Naive thymus-derived CD8-positive, alpha-beta T cell (primary cell): ENCODE results near the gene SBF1. TPM values are rescaled to one million over a fixed set of nuclear protein-coding genes. Genes with fewer than 3 reads are reported as not detected.
"Not testable (repeated sequence)": the region's sequence is repeated elsewhere in the genome, so short reads cannot be mapped to it uniquely, and the experiment has no call there.

ENCODE experiments used
- ATAC-seq, 2 donors: fragments of 150-1000 bp; cut with Tn5 transposase in 1 of 2; sonication (Bioruptor Pico), chemical (Tn5 transposase) in 1 of 2; 1 replicate in 1 of 2; 2 replicates in 1 of 2; pipeline ENCODE4 v1.10.0; 2021; ENCODE audit warnings: mild to moderate bottlenecking in 2 of 2, moderate library complexity in 2 of 2
- POLR2A ChIA-PET: fragments of 350-600 bp; sonication (Branson Sonifier 250); formaldehyde crosslinking; loops from one replicate; lab custom pipeline; 2021; ENCODE audit warnings: antibody characterized with exemption; lab: Charles Lee
- DNase-seq, 10 donors: peaks; one replicate each; pipeline versions ENCODE4 v3.0.0 to v3.0.0-alpha.2; 2020 to 2022
- H3K27ac Mint-ChIP-seq, 10 donors: one replicate each; pipeline ENCODE4 v1.8.0; 2020 to 2022; ENCODE audit warnings: mild to moderate bottlenecking in 10 of 10, mixed read lengths in 10 of 10, moderate library complexity in 4 of 10, inconsistent platforms in 1 of 10
- H3K27me3 Mint-ChIP-seq, 5 donors: one replicate each; pipeline ENCODE4 v1.8.0; 2021 to 2022; ENCODE audit warnings: mixed read lengths in 5 of 5
- H3K36me3 Mint-ChIP-seq, 3 donors: one replicate each; pipeline ENCODE4 v1.8.0; 2020 to 2022; ENCODE audit warnings: mixed read lengths in 3 of 3, mild to moderate bottlenecking in 2 of 3, inconsistent platforms in 1 of 3
- H3K4me1 Mint-ChIP-seq, 4 donors: one replicate each; pipeline ENCODE4 v1.8.0; 2021 to 2022; ENCODE audit warnings: mixed read lengths in 4 of 4
- H3K4me3 Mint-ChIP-seq, 10 donors: one replicate each; pipeline ENCODE4 v1.8.0; 2020 to 2022; ENCODE audit warnings: mild to moderate bottlenecking in 10 of 10, mixed read lengths in 10 of 10, moderate library complexity in 6 of 10, inconsistent platforms in 1 of 10
- H3K9me3 Mint-ChIP-seq, 9 donors: one replicate each; pipeline ENCODE4 v1.8.0; 2020 to 2022; ENCODE audit warnings: mixed read lengths in 9 of 9, mild to moderate bottlenecking in 3 of 9, inconsistent platforms in 1 of 9, moderate library complexity in 1 of 9
- polyA plus RNA-seq, 3 donors: library from polyadenylated mRNA; unstranded; fragments of 300-500 nt; fragmentation: Illumina TruSeq; gene quantifications; one replicate each; pipeline ENCODE4 v1.2.3, GENCODE V29; 2021
- total RNA-seq, 8 experiments: library from RNA in 2 of 8; stranded (reverse) in 2 of 8; gene quantifications; one replicate each; pipeline ENCODE4 v1.2.3 and lab custom pipeline; 2021 to 2026

Gene SBF1
- total and polyA plus RNA-seq, 5 experiments from 2014 or later = 17.1 to 222 (median 37.4) TPM

GRCh38 chr22:50397371-50398060 lies 77.3 kb downstream of the SBF1 start:
- POLR2A ChIA-PET = interaction anchor here (0.7 kb wide), 1 partner anchor 73 kb away, joined by 3 read pairs; no protein-coding TSS in a partner anchor
- not testable (repeated sequence) for H3K4me3 Mint-ChIP-seq, H3K27me3 Mint-ChIP-seq, H3K9me3 Mint-ChIP-seq, DNase-seq, ATAC-seq
- Mint-ChIP-seq H3K36me3 (peaks cover 0 to 59% (median 6%) of the 10 kb centered on the region in 3 donors), H3K27ac (peak overlapping the region in 9 of 10 donors; percentile 15 to 86 (median 63)), H3K4me1 (peaks cover 23 to 49% (median 36%) of the 10 kb centered on the region in 4 donors)

GRCh38 chr22:50396751-50397370 lies 78.0 kb downstream of the SBF1 start:
- Mint-ChIP-seq H3K4me3 (no peak overlapping the region), H3K36me3 (peaks cover 0 to 59% (median 6%) of the 10 kb centered on the region in 3 donors), H3K27ac (peak overlapping the region in 9 of 10 donors; percentile 15 to 86 (median 63)), H3K9me3 (no peaks in the 10 kb centered on the region), H3K27me3 (no peaks in the 10 kb centered on the region), H3K4me1 (peaks cover 25 to 45% (median 32%) of the 10 kb centered on the region in 4 donors)
- POLR2A ChIA-PET = interaction anchor here (0.6 to 0.7 kb wide), 2 partner anchors 21 to 139 kb away, joined by 3 read pairs; no protein-coding TSS in a partner anchor
- ATAC-seq (no peak), DNase-seq (no peak)

Other genes with a start within 250 kb of the SBF1 start
- gene TUBGCP6, start 230.0 kb downstream of the SBF1 start, total RNA-seq = 100 to 1,000 TPM; 153 to 156 TPM
- 10 to 100 TPM in 2 of 3 donors, 1 to 10 TPM in 1; 9.3 to 25.2 (median 17.3) TPM for gene TUBGCP6, start 230.0 kb downstream of the SBF1 start, polyA plus RNA-seq
- gene HDAC10, start 223.8 kb downstream of the SBF1 start, total RNA-seq = 100 to 1,000 TPM; 107 to 114 TPM
- 1 to 10 TPM; 5.4 to 7.8 (median 6.4) TPM for gene HDAC10, start 223.8 kb downstream of the SBF1 start, polyA plus RNA-seq
- gene MAPK12, start 213.4 kb downstream of the SBF1 start, total RNA-seq = 1 to 10 TPM; 2.1 to 2.9 TPM
- under 1 TPM in 2 of 3 donors, not detected in 1; 0.02 to 0.03 TPM for gene MAPK12, start 213.4 kb downstream of the SBF1 start, polyA plus RNA-seq
- 1 to 10 TPM in 1 of 2 experiments, under 1 TPM in 1; 0.86 to 1.2 TPM for gene MAPK11, start 204.7 kb downstream of the SBF1 start, total RNA-seq
- under 1 TPM; 0.13 to 0.24 (median 0.16) TPM for gene MAPK11, start 204.7 kb downstream of the SBF1 start, polyA plus RNA-seq
- gene PLXNB2, start 167.4 kb downstream of the SBF1 start, total RNA-seq = 10 to 100 TPM; 14.3 to 16.7 TPM
- 1 to 10 TPM in 2 of 3 donors, under 1 TPM in 1; 0.72 to 4.1 (median 1.1) TPM for gene PLXNB2, start 167.4 kb downstream of the SBF1 start, polyA plus RNA-seq
- 1 to 10 TPM; 7.0 to 9.1 TPM for gene DENND6B, start 148.0 kb downstream of the SBF1 start, total RNA-seq
- 1 to 10 TPM in 2 of 3 donors, under 1 TPM in 1; 0.53 to 1.1 (median 1.0) TPM for gene DENND6B, start 148.0 kb downstream of the SBF1 start, polyA plus RNA-seq
- gene PPP6R2, start 131.7 kb downstream of the SBF1 start, total RNA-seq = 100 to 1,000 TPM in 1 of 2 experiments, 10 to 100 TPM in 1; 93.3 to 104 TPM
- 10 to 100 TPM; 13.3 to 29.1 (median 17.0) TPM for gene PPP6R2, start 131.7 kb downstream of the SBF1 start, polyA plus RNA-seq
- gene ADM2, start 6.5 kb upstream of the SBF1 start, total RNA-seq = 1 to 10 TPM; 7.7 to 8.2 TPM
- gene ADM2, start 6.5 kb upstream of the SBF1 start, polyA plus RNA-seq = under 1 TPM; 0.08 to 0.52 (median 0.21) TPM
- under 1 TPM in 1 of 2 experiments, not detected in 1; 0.52 TPM for gene MIOX, start 11.8 kb upstream of the SBF1 start, total RNA-seq
- gene MIOX, start 11.8 kb upstream of the SBF1 start, polyA plus RNA-seq = under 1 TPM in 1 of 3 donors, not detected in 2; 0.39 TPM
- gene LMF2, start 32.7 kb upstream of the SBF1 start, total RNA-seq = 100 to 1,000 TPM; 120 to 128 TPM
- gene LMF2, start 32.7 kb upstream of the SBF1 start, polyA plus RNA-seq = 10 to 100 TPM; 15.1 to 19.6 (median 17.6) TPM
- gene NCAPH2, start 33.2 kb upstream of the SBF1 start, total RNA-seq = 10 to 100 TPM; 77.9 to 81.9 TPM
- 10 to 100 TPM; 34.8 to 41.5 (median 40.1) TPM for gene NCAPH2, start 33.2 kb upstream of the SBF1 start, polyA plus RNA-seq
- 1 to 10 TPM in 1 of 2 experiments, not detected in 1; 2.7 TPM for gene SCO2, start 50.6 kb upstream of the SBF1 start, total RNA-seq
- 1 to 10 TPM; 4.0 to 8.3 (median 6.8) TPM for gene SCO2, start 50.6 kb upstream of the SBF1 start, polyA plus RNA-seq
- gene TYMP, start 55.0 kb upstream of the SBF1 start, total RNA-seq = 1 to 10 TPM; 2.1 to 3.4 TPM
- gene TYMP, start 55.0 kb upstream of the SBF1 start, polyA plus RNA-seq = 1 to 10 TPM; 1.9 to 5.5 (median 3.1) TPM
- 1 to 10 TPM; 5.7 to 6.2 TPM for gene KLHDC7B, start 70.9 kb upstream of the SBF1 start, total RNA-seq
- 1 to 10 TPM; 5.3 to 7.9 (median 6.5) TPM for gene KLHDC7B, start 70.9 kb upstream of the SBF1 start, polyA plus RNA-seq
- gene SYCE3, start 87.9 kb upstream of the SBF1 start, total RNA-seq = not detected
- gene SYCE3, start 87.9 kb upstream of the SBF1 start, polyA plus RNA-seq = not detected
- gene CPT1B, start 103.4 kb upstream of the SBF1 start, total RNA-seq = 10 to 100 TPM; 94.7 to 97.5 TPM
- 1 to 10 TPM in 1 of 3 donors, under 1 TPM in 1, not detected in 1; 0.23 to 1.3 TPM for gene CPT1B, start 103.4 kb upstream of the SBF1 start, polyA plus RNA-seq
- gene CHKB, start 107.8 kb upstream of the SBF1 start, total RNA-seq = 100 to 1,000 TPM; 205 to 215 TPM
- gene CHKB, start 107.8 kb upstream of the SBF1 start, polyA plus RNA-seq = 10 to 100 TPM; 23.0 to 26.9 (median 25.1) TPM
- gene MAPK8IP2, start 125.8 kb upstream of the SBF1 start, total RNA-seq = under 1 TPM; 0.22 to 0.62 TPM
- gene MAPK8IP2, start 125.8 kb upstream of the SBF1 start, polyA plus RNA-seq = not detected
- gene ARSA, start 153.1 kb upstream of the SBF1 start, total RNA-seq = 10 to 100 TPM; 88.4 to 88.9 TPM
- 1 to 10 TPM; 7.2 to 9.3 (median 7.3) TPM for gene ARSA, start 153.1 kb upstream of the SBF1 start, polyA plus RNA-seq
- gene SHANK3, start 197.8 kb upstream of the SBF1 start, total RNA-seq = under 1 TPM in 1 of 2 experiments, not detected in 1; 0.05 TPM
- gene SHANK3, start 197.8 kb upstream of the SBF1 start, polyA plus RNA-seq = not detected